Glutamatergic neuron (in vitro differentiated cells): ENCODE data around the gene CHST15. TPM values are rescaled to one million over a fixed set of nuclear protein-coding genes. Genes with fewer than 3 reads are reported as not detected.

Experiments
- DNase-seq: peaks from one replicate; pipeline ENCODE4 v3.0.0; 2022
- H3K27ac Mint-ChIP-seq: one replicate; pipeline ENCODE4 v1.8.0; 2020; ENCODE audit warnings: mild to moderate bottlenecking, mixed read lengths, inconsistent platforms; ENCODE audit not compliant: unreplicated experiment
- H3K27me3 Mint-ChIP-seq: one replicate; pipeline ENCODE4 v1.8.0; 2020; ENCODE audit warnings: mild to moderate bottlenecking, moderate library complexity, mixed read lengths, inconsistent platforms; ENCODE audit not compliant: unreplicated experiment
- H3K36me3 Mint-ChIP-seq: one replicate; pipeline ENCODE4 v1.8.0; 2020; ENCODE audit warnings: mild to moderate bottlenecking, mixed read lengths, inconsistent platforms; ENCODE audit not compliant: unreplicated experiment
- H3K4me1 Mint-ChIP-seq: one replicate; pipeline ENCODE4 v1.8.0; 2020; ENCODE audit warnings: mild to moderate bottlenecking, low read depth, mixed read lengths, inconsistent platforms; ENCODE audit not compliant: unreplicated experiment
- H3K4me3 Mint-ChIP-seq: one replicate; pipeline ENCODE4 v1.8.0; 2020; ENCODE audit warnings: mild to moderate bottlenecking, mixed read lengths, inconsistent platforms; ENCODE audit not compliant: unreplicated experiment
- H3K9me3 Mint-ChIP-seq: one replicate; pipeline ENCODE4 v1.8.0; 2020; ENCODE audit warnings: mild to moderate bottlenecking, moderate library complexity, mixed read lengths, inconsistent platforms; ENCODE audit not compliant: unreplicated experiment
- total RNA-seq: library from RNA; stranded (reverse); fragmentation: NEBNext Ultra II Directional; extraction: Animal tissue kit (Norgen Biotek cat#: 25700); gene quantifications from one replicate; pipeline ENCODE4 v1.2.1, GENCODE V29; 2021; ENCODE audit not compliant: unreplicated experiment
- TF ChIP-seq, protein P1 (sequence below): fragments of 200-600 bp; sonication (generic); IDR thresholded peaks from one replicate; pipeline ENCODE4 v1.5.0; 2021; ENCODE audit not compliant: partially characterized antibody, unreplicated experiment

CHST15 gene
- total RNA-seq, 1 donor from 2014 or later: 2.4 TPM

GRCh38 chr10:123995461-123996131 lies 97.8 kb downstream of the CHST15 start:
- TF ChIP-seq, protein P1, sequence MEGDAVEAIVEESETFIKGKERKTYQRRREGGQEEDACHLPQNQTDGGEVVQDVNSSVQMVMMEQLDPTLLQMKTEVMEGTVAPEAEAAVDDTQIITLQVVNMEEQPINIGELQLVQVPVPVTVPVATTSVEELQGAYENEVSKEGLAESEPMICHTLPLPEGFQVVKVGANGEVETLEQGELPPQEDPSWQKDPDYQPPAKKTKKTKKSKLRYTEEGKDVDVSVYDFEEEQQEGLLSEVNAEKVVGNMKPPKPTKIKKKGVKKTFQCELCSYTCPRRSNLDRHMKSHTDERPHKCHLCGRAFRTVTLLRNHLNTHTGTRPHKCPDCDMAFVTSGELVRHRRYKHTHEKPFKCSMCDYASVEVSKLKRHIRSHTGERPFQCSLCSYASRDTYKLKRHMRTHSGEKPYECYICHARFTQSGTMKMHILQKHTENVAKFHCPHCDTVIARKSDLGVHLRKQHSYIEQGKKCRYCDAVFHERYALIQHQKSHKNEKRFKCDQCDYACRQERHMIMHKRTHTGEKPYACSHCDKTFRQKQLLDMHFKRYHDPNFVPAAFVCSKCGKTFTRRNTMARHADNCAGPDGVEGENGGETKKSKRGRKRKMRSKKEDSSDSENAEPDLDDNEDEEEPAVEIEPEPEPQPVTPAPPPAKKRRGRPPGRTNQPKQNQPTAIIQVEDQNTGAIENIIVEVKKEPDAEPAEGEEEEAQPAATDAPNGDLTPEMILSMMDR: peak; percentile 26
- peaks cover 15% of the 10 kb centered on the region for H3K27me3 Mint-ChIP-seq
- H3K36me3 Mint-ChIP-seq: no peaks in the 10 kb centered on the region
- no peak overlapping the region for H3K27ac Mint-ChIP-seq
- peaks cover 18% of the 10 kb centered on the region for H3K9me3 Mint-ChIP-seq
- H3K4me1 Mint-ChIP-seq: peaks cover 8% of the 10 kb centered on the region
- peak overlapping the region; percentile 30 for H3K4me3 Mint-ChIP-seq
- DNase-seq: peak; percentile 82

DNA sequence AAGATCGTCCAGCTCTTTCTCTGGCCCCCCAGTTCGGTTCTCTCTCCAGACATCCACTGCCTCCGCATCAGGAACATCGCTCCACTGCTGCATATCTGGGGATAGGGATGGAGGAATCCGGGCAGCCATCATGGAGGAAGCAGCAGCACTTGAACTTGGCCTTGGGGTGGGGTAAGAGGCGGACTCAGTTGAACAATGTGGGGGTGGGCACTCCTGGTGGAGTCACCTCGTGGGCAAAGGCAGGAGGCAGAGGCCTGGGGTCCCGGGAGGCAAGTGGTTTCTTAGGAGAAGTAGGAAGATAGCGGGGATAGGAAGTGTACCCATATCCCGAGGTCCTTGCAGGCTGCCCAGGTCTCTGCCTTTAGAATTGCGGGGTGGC lies 98.3 kb downstream of the CHST15 start:
- peaks cover 16% of the 10 kb centered on the region for H3K27me3 Mint-ChIP-seq
- peak overlapping the region; percentile 30 for H3K4me3 Mint-ChIP-seq
- no peaks in the 10 kb centered on the region for H3K36me3 Mint-ChIP-seq
- H3K27ac Mint-ChIP-seq: peak overlapping the region; percentile 8
- DNase-seq: no peak
- peaks cover 15% of the 10 kb centered on the region for H3K9me3 Mint-ChIP-seq
- peaks cover 8% of the 10 kb centered on the region for H3K4me1 Mint-ChIP-seq
- TF ChIP-seq, protein P1: no peak

GRCh38 chr10:123994417-123995081 lies 98.8 kb downstream of the CHST15 start:
- H3K4me3 Mint-ChIP-seq: no peak overlapping the region
- peaks cover 8% of the 10 kb centered on the region for H3K4me1 Mint-ChIP-seq
- TF ChIP-seq, protein P1: peak; percentile 100
- peak; percentile 97 for DNase-seq
- peaks cover 20% of the 10 kb centered on the region for H3K27me3 Mint-ChIP-seq
- peaks cover 13% of the 10 kb centered on the region for H3K9me3 Mint-ChIP-seq
- no peaks in the 10 kb centered on the region for H3K36me3 Mint-ChIP-seq
- H3K27ac Mint-ChIP-seq: no peak overlapping the region

DNA sequence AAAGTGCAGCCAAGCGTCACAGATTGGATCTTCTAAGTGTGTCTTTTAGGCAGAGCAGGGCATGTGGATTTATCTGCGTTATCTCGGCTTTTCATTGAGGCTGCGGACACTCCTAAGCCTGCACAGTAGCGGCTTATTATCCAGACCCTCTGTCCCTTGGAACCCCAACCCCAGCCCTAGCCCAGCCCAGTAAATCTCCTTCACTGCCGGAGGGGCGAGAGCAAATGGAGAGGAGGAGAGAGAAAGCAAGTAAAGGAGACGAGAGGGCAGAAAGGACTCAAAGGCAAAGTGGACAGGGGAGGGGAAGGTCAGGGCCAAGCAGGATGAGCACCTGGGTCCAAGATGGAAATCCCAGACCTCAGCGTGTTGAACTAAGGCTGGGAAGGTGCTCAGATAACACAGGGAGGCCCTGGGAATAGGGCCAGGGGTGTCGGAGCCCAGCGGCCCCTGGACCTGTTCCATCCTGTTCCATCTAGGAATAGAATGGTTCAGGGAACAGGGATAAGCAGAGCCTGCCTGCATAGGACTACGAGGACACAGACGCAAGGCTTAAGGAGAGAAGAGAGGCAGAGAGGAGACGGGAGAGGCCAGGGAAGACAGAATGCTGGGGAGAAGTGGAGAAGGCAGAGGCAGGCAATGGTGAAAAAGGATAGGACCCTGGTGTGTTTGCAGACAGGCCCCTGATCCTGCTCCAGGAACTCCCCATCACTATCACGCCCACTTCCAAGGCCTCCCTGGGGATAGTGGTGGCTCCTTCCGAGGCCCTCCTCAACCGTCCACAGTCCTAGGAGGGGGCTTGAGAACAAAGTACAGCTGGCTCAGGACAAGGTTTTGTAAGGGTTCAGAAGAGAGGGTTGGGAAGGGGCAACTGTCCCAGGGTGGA lies 99.6 kb downstream of the CHST15 start:
- no peak overlapping the region for H3K4me3 Mint-ChIP-seq
- H3K9me3 Mint-ChIP-seq: peaks cover 13% of the 10 kb centered on the region
- TF ChIP-seq, protein P1: no peak
- no peaks in the 10 kb centered on the region for H3K36me3 Mint-ChIP-seq
- peaks cover 20% of the 10 kb centered on the region for H3K27me3 Mint-ChIP-seq
- H3K4me1 Mint-ChIP-seq: peaks cover 4% of the 10 kb centered on the region
- H3K27ac Mint-ChIP-seq: no peak overlapping the region
- DNase-seq: no peak
